K562 (cell line): ENCODE data around the gene UFSP2. TPM values are rescaled to one million over a fixed set of nuclear protein-coding genes. Genes with fewer than 3 reads are reported as not detected.

ENCODE experiments used
- ARID4B ChIP-seq: sonication (generic); formaldehyde crosslinking; IDR thresholded peaks from 2 replicates; pipeline ENCODE4 v1.8.0; 2022; ENCODE audit warnings: mild to moderate bottlenecking, missing genetic modification reagents
- ATF4 ChIP-seq: fragments of 450-650 bp; formaldehyde crosslinking; IDR thresholded peaks from 2 replicates; pipeline ENCODE4 v1.4.0; 2022; ENCODE audit warnings: mild to moderate bottlenecking, moderate library complexity
- HMGN3 ChIP-seq: IDR thresholded peaks from 2 replicates; pipeline ENCODE4 v1.6.1; 2011; ENCODE audit warnings: borderline replicate concordance, low read depth, mild to moderate bottlenecking, mixed read lengths, low read length; ENCODE audit not compliant: insufficient read length; ENCODE audit errors: extremely low read depth
- KHSRP ChIP-seq: fragments of 450-650 bp; IDR thresholded peaks from 2 replicates; pipeline ENCODE4 v1.6.1; 2017
- LCOR ChIP-seq: sonication (generic); formaldehyde crosslinking; IDR thresholded peaks from 2 replicates; pipeline ENCODE4 v1.8.0; 2022; ENCODE audit warnings: mild to moderate bottlenecking, missing genetic modification reagents
- MCM3 ChIP-seq: fragments of 450-650 bp; IDR thresholded peaks from 2 replicates; pipeline ENCODE4 v1.6.1; 2016
- NFE2 ChIP-seq: IDR thresholded peaks from 2 replicates; pipeline ENCODE4 v1.6.1; 2014; ENCODE audit warnings: antibody characterized with exemption, low read depth
- NONO ChIP-seq, 2 experiments: fragments of 200-400 bp in 1 of 2; fragments of 450-650 bp in 1 of 2; formaldehyde crosslinking in 1 of 2; IDR thresholded peaks; 2 replicates each; pipeline ENCODE4 v1.6.1; 2017; ENCODE audit warnings: low read depth in 2 of 2, mild to moderate bottlenecking in 2 of 2, moderate library complexity in 2 of 2, low read length in 1 of 2
- TEAD1 ChIP-seq, 2 experiments: fragments of 450-650 bp in 1 of 2; sonication (generic) in 1 of 2; formaldehyde crosslinking; IDR thresholded peaks; 2 replicates each; pipeline versions ENCODE4 v1.4.0 to v1.8.0; 2020 to 2022; ENCODE audit warnings: mild to moderate bottlenecking in 2 of 2, missing genetic modification reagents in 1 of 2
- VEZF1 ChIP-seq: fragments of 200-800 bp; sonication (Bioruptor generic); IDR thresholded peaks from 2 replicates; pipeline ENCODE4 v1.6.1; 2017; ENCODE audit warnings: missing genetic modification characterization, missing compliant biosample characterization
- ZNF184 ChIP-seq: sonication (generic); formaldehyde crosslinking; IDR thresholded peaks from 2 replicates; pipeline ENCODE4 v1.5.0; 2020; ENCODE audit warnings: missing genetic modification reagents
- ZNF212 ChIP-seq: fragments of 450-650 bp; formaldehyde crosslinking; IDR thresholded peaks from 2 replicates; pipeline ENCODE4 v1.4.0; 2020; ENCODE audit warnings: mild to moderate bottlenecking
- ZNF224 ChIP-seq: sonication (generic); formaldehyde crosslinking; IDR thresholded peaks from 2 replicates; pipeline ENCODE4 v1.8.0; 2022; ENCODE audit warnings: mild to moderate bottlenecking, missing genetic modification reagents
- polyA plus RNA-seq, 8 experiments: library from polyadenylated mRNA; depleted of rRNA in 4 of 8; stranded (reverse) in 5 of 8; unstranded in 3 of 8; fragments of >200 nt; fragmentation: Nextera tagmentation in 2 of 8; fragmentation: Illumina TruSeq in 1 of 8; extraction: Ambion mirVana in 2 of 8; extraction: Trizol in 1 of 8; gene quantifications; 2 replicates each; pipeline versions ENCODE4 v1.2.1 to v1.2.3, GENCODE V29; 2011 to 2014; ENCODE audit warnings: inconsistent platforms in 1 of 8, missing spikeins in 1 of 8
- total RNA-seq, 7 experiments: library from RNA; depleted of rRNA in 6 of 7; stranded (reverse); fragments of >200 nt in 6 of 7; fragmentation: Illumina TruSeq in 2 of 7; extraction: Trizol in 2 of 7; gene quantifications; 2 replicates each; pipeline versions ENCODE4 v1.2.1 to v1.2.3, GENCODE V29; 2011 to 2021; ENCODE audit warnings: low replicate concordance in 1 of 7
- TF ChIP-seq, protein P1 (sequence below), 3 experiments: fragments of 200-800 bp in 1 of 3; sonication (Bioruptor generic) in 1 of 3; sonication (generic) in 1 of 3; formaldehyde crosslinking in 1 of 3; IDR thresholded peaks; 2 replicates each; pipeline versions ENCODE4 v1.6.1 to v1.8.0; 2016 to 2022; ENCODE audit warnings: mild to moderate bottlenecking in 2 of 3, missing compliant biosample characterization in 2 of 3, missing genetic modification characterization in 2 of 3, missing genetic modification reagents in 1 of 3
- TF ChIP-seq, protein P2 (sequence below): fragments of 250-450 bp; sonication (Bioruptor Pico); IDR thresholded peaks from 2 replicates; pipeline ENCODE4 v1.4.0; 2020; ENCODE audit warnings: mild to moderate bottlenecking
- TF ChIP-seq, protein P3 (sequence below): fragments of 250-450 bp; sonication (Bioruptor Pico); IDR thresholded peaks from 2 replicates; pipeline ENCODE4 v1.8.0; 2021; ENCODE audit warnings: borderline replicate concordance, mild to moderate bottlenecking, moderate library complexity; ENCODE audit not compliant: poor library complexity, severe bottlenecking

The UFSP2 gene
- total and polyA plus RNA-seq, 9 of the 15 experiments (the other 6 are each of a cell fraction or from before 2014, with no cell fraction given): 20.1 to 55.8 (median 26.6) TPM

DNA sequence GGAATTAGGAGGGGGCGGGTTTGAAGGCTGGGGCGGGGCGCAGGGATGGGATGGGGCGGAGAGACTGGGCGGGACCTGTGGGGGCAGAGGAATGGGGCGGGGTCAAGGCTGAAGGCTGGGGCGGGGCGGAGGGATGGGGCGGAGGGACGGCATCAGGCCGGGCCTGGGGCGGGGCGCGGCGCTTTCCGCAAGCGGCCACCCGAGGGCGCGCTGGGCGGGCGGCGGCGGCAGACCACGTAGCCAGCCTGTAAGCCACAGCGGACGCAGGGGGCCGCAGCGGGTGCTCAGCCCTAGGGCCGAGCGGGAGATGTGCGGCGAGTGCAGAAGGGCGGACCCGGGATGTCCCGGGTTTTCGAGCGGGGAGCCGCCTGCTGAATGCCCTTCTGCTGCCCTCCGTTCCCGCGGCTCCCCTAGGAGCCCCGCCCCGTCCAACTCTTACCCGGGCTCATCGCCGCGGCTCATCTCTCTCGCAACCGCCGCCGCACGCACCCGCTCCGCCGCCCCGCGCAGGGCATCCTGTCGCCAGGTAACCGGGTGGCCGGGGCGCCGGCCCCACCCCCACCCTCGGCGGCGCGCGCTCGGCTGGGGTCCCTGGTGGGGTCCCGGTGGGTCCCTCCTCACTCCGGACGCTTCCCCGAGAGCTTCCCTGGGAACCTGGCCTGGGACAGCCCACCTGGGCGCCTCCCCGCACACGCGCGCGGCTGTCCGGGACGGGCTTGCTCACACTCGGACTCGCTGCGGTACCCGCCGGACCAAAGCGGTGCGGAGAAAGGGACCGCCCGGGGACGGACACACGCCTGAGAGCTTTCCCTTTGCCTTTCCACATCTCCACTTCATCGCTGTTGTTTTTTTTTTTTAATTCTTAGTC, 45.7 kb upstream of the UFSP2 start, which contains the start of gene CCDC110 (continued):
- no peak for TF ChIP-seq ARID4B (CRISPR knock-in tag)
- TF ChIP-seq, protein P1, sequence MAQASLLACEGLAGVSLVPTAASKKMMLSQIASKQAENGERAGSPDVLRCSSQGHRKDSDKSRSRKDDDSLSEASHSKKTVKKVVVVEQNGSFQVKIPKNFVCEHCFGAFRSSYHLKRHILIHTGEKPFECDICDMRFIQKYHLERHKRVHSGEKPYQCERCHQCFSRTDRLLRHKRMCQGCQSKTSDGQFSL (CRISPR knock-in tag; IDR thresholded peaks at IDR 0.05): no peak
- TF ChIP-seq, protein P1 (tag; IDR thresholded peaks at IDR 0.05): no peak
- no peak for TF ChIP-seq NFE2
- TF ChIP-seq, protein P2, sequence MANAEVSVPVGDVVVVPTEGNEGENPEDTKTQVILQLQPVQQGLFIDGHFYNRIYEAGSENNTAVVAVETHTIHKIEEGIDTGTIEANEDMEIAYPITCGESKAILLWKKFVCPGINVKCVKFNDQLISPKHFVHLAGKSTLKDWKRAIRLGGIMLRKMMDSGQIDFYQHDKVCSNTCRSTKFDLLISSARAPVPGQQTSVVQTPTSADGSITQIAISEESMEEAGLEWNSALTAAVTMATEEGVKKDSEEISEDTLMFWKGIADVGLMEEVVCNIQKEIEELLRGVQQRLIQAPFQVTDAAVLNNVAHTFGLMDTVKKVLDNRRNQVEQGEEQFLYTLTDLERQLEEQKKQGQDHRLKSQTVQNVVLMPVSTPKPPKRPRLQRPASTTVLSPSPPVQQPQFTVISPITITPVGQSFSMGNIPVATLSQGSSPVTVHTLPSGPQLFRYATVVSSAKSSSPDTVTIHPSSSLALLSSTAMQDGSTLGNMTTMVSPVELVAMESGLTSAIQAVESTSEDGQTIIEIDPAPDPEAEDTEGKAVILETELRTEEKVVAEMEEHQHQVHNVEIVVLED: no peak
- TF ChIP-seq KHSRP: no peak
- TF ChIP-seq NONO (IDR thresholded peaks at IDR 0.05; ENCODE audit: low read depth in 2 of 2, low read length in 1 of 2): 0 out of 4 replicates have a peak, but pooled peaks of 1 of the 2 experiments have one; percentile 5
- TF ChIP-seq LCOR (CRISPR knock-in tag): no peak
- TF ChIP-seq HMGN3: peak; percentile 17
- TF ChIP-seq ZNF224: no peak
- no peak for TF ChIP-seq ZNF212 (CRISPR knock-in tag)
- TF ChIP-seq ZNF184 (CRISPR knock-in tag): no peak
- TF ChIP-seq TEAD1 (CRISPR knock-in tag; IDR thresholded peaks at IDR 0.05): no peak
- peak; percentile 95 for TF ChIP-seq VEZF1 (CRISPR knock-in tag)
- TF ChIP-seq MCM3: no peak
- no peak for TF ChIP-seq ATF4 (CRISPR knock-in tag)
- TF ChIP-seq, protein P3, sequence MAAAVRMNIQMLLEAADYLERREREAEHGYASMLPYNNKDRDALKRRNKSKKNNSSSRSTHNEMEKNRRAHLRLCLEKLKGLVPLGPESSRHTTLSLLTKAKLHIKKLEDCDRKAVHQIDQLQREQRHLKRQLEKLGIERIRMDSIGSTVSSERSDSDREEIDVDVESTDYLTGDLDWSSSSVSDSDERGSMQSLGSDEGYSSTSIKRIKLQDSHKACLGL (CRISPR knock-in tag): no peak
